ENCODE data around the gene MYOCD.

MYOCD gene

DNA sequence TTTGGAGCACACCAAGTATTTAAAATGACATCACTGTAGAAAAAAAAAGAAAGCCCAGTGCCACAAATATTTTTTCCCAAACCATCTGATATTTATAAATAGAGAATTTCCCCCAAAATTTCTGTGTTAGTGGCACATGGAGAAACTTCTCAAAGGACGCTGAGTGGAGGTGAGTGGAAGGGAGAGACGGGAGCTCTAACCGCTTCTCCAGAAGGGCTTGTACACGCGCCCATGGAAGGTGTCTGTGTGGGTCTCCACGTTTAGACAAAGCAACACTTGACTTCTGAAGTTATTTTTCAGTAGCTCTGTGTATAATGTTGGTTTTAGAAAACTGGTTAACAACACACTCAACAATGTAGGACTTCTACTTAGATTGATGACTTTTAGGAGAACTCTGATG lies 1.0 kb downstream of the MYOCD start:
- Histone ChIP-seq H4K20me1 (ENCODE audit: insufficient read depth, low read length) (no peaks in the 10 kb centered on the region), H3K9ac (ENCODE audit: low read depth, low read length) (no peak overlapping the region), H3K27ac (ENCODE audit: low read length) (no peak overlapping the region), H3K4me3 (ENCODE audit: low read depth in 1 of 2, low read length in 2 of 2) (no peak overlapping the region), H3K4me2 (ENCODE audit: insufficient read depth, low read length) (no peak overlapping the region), H3K27me3 (ENCODE audit: insufficient read depth, low read length, poor library complexity) (no peaks in the 10 kb centered on the region), H3K9me3 (ENCODE audit: insufficient read depth, low read length, severe bottlenecking) (no peaks in the 10 kb centered on the region), H2AFZ (ENCODE audit: low read depth, low read length) (no peak overlapping the region), H3K4me1 (ENCODE audit: insufficient read depth, low read length) (no peaks in the 10 kb centered on the region), H3K79me2 (ENCODE audit: insufficient read depth, low read length) (no peaks in the 10 kb centered on the region), H3K36me3 (ENCODE audit: insufficient read depth, low read length) (no peaks in the 10 kb centered on the region)
- TF ChIP-seq, protein P1, sequence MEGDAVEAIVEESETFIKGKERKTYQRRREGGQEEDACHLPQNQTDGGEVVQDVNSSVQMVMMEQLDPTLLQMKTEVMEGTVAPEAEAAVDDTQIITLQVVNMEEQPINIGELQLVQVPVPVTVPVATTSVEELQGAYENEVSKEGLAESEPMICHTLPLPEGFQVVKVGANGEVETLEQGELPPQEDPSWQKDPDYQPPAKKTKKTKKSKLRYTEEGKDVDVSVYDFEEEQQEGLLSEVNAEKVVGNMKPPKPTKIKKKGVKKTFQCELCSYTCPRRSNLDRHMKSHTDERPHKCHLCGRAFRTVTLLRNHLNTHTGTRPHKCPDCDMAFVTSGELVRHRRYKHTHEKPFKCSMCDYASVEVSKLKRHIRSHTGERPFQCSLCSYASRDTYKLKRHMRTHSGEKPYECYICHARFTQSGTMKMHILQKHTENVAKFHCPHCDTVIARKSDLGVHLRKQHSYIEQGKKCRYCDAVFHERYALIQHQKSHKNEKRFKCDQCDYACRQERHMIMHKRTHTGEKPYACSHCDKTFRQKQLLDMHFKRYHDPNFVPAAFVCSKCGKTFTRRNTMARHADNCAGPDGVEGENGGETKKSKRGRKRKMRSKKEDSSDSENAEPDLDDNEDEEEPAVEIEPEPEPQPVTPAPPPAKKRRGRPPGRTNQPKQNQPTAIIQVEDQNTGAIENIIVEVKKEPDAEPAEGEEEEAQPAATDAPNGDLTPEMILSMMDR (IDR thresholded peaks at IDR 0.05; ENCODE audit: borderline replicate concordance, extremely low read depth, low read length, poor library complexity, severe bottlenecking): no peak
- no peak for TF ChIP-seq EZH2 (IDR thresholded peaks at IDR 0.05; ENCODE audit: borderline replicate concordance, low read depth, low read length, severe bottlenecking)
- ATAC-seq (ENCODE audit: insufficient read depth, low read depth) (no peak), DNase-seq (no peak)

DNA sequence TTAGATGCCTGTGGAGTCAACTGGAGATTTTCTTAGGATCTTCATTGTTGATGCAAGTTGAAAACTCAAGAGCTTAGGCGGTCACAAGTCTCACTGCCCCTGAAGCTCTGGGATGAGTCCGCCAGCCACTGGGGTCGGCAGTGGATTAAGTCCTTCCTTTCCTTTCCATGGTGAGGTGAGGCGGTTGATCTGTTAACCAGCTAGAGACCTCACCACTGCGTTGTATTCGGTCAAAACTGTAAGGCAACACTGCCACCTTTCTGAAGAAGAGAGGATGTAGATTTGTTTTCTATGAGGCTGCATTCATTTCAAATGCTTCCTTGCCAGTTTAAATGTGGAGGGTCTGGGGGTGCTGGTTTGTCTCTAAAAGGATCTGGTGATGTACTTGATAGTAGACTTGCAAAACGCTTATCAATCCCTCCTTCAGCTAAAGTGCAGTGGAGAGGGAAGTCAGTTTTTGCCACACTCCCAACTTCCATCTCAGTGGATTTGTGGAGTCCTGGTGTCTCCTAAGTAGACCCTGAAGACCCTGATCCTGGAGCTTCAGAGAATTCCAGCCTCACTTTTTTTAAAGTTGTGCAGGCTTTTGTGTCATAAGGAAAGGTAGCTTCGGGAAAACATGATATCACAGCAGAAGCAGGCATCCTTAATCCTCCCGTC lies 1.7 kb downstream of the MYOCD start:
- no peak for DNase-seq
- no peaks in the 10 kb centered on the region for H3K4me1 ChIP-seq (ENCODE audit: insufficient read depth, low read length)
- ATAC-seq (ENCODE audit: insufficient read depth, low read depth): no peak
- no peak overlapping the region for H3K27ac ChIP-seq (ENCODE audit: low read length)
- H3K36me3 ChIP-seq (ENCODE audit: insufficient read depth, low read length): no peaks in the 10 kb centered on the region
- no peaks in the 10 kb centered on the region for H3K9me3 ChIP-seq (ENCODE audit: insufficient read depth, low read length, severe bottlenecking)
- no peak overlapping the region for H3K9ac ChIP-seq (ENCODE audit: low read depth, low read length)
- H4K20me1 ChIP-seq (ENCODE audit: insufficient read depth, low read length): no peaks in the 10 kb centered on the region
- H3K4me3 ChIP-seq (ENCODE audit: low read depth in 1 of 2, low read length in 2 of 2): no peak overlapping the region
- H3K27me3 ChIP-seq (ENCODE audit: insufficient read depth, low read length, poor library complexity): no peaks in the 10 kb centered on the region
- no peak overlapping the region for H3K4me2 ChIP-seq (ENCODE audit: insufficient read depth, low read length)
- H3K79me2 ChIP-seq (ENCODE audit: insufficient read depth, low read length): no peaks in the 10 kb centered on the region
- TF ChIP-seq, protein P1 (IDR thresholded peaks at IDR 0.05; ENCODE audit: borderline replicate concordance, extremely low read depth, low read length, poor library complexity, severe bottlenecking): no peak
- no peak for TF ChIP-seq EZH2 (IDR thresholded peaks at IDR 0.05; ENCODE audit: borderline replicate concordance, low read depth, low read length, severe bottlenecking)
- no peak overlapping the region for H2AFZ ChIP-seq (ENCODE audit: low read depth, low read length)

DNA sequence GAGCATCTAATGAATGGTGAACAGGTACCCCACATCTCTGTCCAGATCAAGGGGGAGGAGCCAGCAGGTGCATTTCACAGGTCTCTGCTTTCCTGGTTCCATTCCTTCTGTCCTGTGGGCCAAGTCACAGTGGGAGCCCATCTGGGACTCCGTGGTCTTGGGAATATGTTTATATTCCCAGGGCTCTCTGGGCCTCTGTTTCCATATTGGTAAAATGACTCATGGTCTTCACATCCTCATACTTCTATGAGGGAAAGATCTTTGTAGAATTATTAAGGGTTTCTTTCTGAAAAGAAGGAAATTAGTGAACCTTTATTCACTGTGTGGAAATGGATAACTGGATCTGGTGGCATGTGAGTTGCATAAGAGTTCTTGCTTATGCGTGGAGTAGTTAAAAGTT lies 6.2 kb downstream of the MYOCD start:
- H3K79me2 ChIP-seq (ENCODE audit: insufficient read depth, low read length): no peaks in the 10 kb centered on the region
- H3K9ac ChIP-seq (ENCODE audit: low read depth, low read length): no peak overlapping the region
- H3K4me3 ChIP-seq (ENCODE audit: low read depth in 1 of 2, low read length in 2 of 2): no peak overlapping the region
- TF ChIP-seq, protein P1 (IDR thresholded peaks at IDR 0.05; ENCODE audit: borderline replicate concordance, extremely low read depth, low read length, poor library complexity, severe bottlenecking): no peak
- no peak for TF ChIP-seq EZH2 (IDR thresholded peaks at IDR 0.05; ENCODE audit: borderline replicate concordance, low read depth, low read length, severe bottlenecking)
- no peak overlapping the region for H3K27ac ChIP-seq (ENCODE audit: low read length)
- ATAC-seq (ENCODE audit: insufficient read depth, low read depth) (no peak), DNase-seq (no peak)
- no peaks in the 10 kb centered on the region for H3K9me3 ChIP-seq (ENCODE audit: insufficient read depth, low read length, severe bottlenecking)
- H3K27me3 ChIP-seq (ENCODE audit: insufficient read depth, low read length, poor library complexity): no peaks in the 10 kb centered on the region
- H3K4me1 ChIP-seq (ENCODE audit: insufficient read depth, low read length): no peaks in the 10 kb centered on the region
- no peaks in the 10 kb centered on the region for H4K20me1 ChIP-seq (ENCODE audit: insufficient read depth, low read length)
- no peak overlapping the region for H3K4me2 ChIP-seq (ENCODE audit: insufficient read depth, low read length)
- no peaks in the 10 kb centered on the region for H3K36me3 ChIP-seq (ENCODE audit: insufficient read depth, low read length)
- no peak overlapping the region for H2AFZ ChIP-seq (ENCODE audit: low read depth, low read length)
